Testis (tissue), 3 donors: ENCODE results near the gene FOSB. TPM values are rescaled to one million over a fixed set of nuclear protein-coding genes. Genes with fewer than 3 reads are reported as not detected.

Experiments
- DNase-seq: peaks from one replicate; pipeline ENCODE4 v3.0.0-alpha.2; 2019
- H3K27ac ChIP-seq, 2 donors: fragments of 200-600 bp; sonication (generic); one replicate each; pipeline ENCODE4 v1.5.1; 2019
- H3K27me3 ChIP-seq: fragments of 200-600 bp; sonication (generic); one replicate; pipeline ENCODE4 v1.5.1; 2019
- H3K36me3 ChIP-seq: fragments of 200-600 bp; sonication (generic); one replicate; pipeline ENCODE4 v1.5.1; 2017; ENCODE audit warnings: low read depth; ENCODE audit errors: missing control alignments
- H3K4me1 ChIP-seq: fragments of 200-600 bp; sonication (generic); one replicate; pipeline ENCODE4 v1.5.1; 2019
- H3K4me3 ChIP-seq, 2 donors: fragments of 200-600 bp; sonication (generic); one replicate each; pipeline ENCODE4 v1.5.1; 2017 to 2019
- H3K9me3 ChIP-seq: fragments of 200-600 bp; sonication (generic); one replicate; pipeline ENCODE4 v1.5.1; 2017
- POLR2A ChIP-seq: fragments of 450-650 bp; IDR thresholded peaks from one replicate; pipeline ENCODE4 v1.6.1; 2017; ENCODE audit warnings: antibody characterized with exemption, mild to moderate bottlenecking, moderate library complexity
- WGBS, 2 donors: methylation state at CpG; one replicate each; pipeline ENCODE4 v1.1.5; 2018; 5-methylcytosine and 5-hydroxymethylcytosine counted together
- intact Hi-C: fragments of 100-400 bp; cut with DNase I; formaldehyde crosslinking; loops from one replicate; pipeline ENCODE4 v1.15.1; 2023; ENCODE audit warnings: low total_unique reads
- polyA plus RNA-seq: library from polyadenylated mRNA; stranded (reverse); fragments of 350-450 nt; fragmentation: Illumina TruSeq; extraction: RNeasy Lipid Tissue Mini Kit (QIAGEN cat#74804); gene quantifications from one replicate; pipeline ENCODE4 v1.2.3, GENCODE V29; 2014; ENCODE audit warnings: low read depth, low replicate concordance; ENCODE audit not compliant: insufficient read depth
- total RNA-seq, 2 donors: library from RNA; depleted of rRNA; stranded (reverse); fragments of >200 nt; gene quantifications; one replicate each; pipeline ENCODE4 v1.2.3, GENCODE V29; 2016
- TF ChIP-seq, protein P1 (sequence below), 3 experiments: fragments of 450-650 bp in 2 of 3; fragments of 200-600 bp in 1 of 3; sonication (generic) in 1 of 3; IDR thresholded peaks; one replicate each; pipeline ENCODE4 v1.5.1; 2016 to 2019; ENCODE audit warnings: antibody characterized with exemption in 3 of 3, mild to moderate bottlenecking in 2 of 3, moderate library complexity in 1 of 3

Gene FOSB
- total and polyA plus RNA-seq, 3 donors from 2014 or later, result 1.2 to 22.7 (median 3.9) TPM

DNA sequence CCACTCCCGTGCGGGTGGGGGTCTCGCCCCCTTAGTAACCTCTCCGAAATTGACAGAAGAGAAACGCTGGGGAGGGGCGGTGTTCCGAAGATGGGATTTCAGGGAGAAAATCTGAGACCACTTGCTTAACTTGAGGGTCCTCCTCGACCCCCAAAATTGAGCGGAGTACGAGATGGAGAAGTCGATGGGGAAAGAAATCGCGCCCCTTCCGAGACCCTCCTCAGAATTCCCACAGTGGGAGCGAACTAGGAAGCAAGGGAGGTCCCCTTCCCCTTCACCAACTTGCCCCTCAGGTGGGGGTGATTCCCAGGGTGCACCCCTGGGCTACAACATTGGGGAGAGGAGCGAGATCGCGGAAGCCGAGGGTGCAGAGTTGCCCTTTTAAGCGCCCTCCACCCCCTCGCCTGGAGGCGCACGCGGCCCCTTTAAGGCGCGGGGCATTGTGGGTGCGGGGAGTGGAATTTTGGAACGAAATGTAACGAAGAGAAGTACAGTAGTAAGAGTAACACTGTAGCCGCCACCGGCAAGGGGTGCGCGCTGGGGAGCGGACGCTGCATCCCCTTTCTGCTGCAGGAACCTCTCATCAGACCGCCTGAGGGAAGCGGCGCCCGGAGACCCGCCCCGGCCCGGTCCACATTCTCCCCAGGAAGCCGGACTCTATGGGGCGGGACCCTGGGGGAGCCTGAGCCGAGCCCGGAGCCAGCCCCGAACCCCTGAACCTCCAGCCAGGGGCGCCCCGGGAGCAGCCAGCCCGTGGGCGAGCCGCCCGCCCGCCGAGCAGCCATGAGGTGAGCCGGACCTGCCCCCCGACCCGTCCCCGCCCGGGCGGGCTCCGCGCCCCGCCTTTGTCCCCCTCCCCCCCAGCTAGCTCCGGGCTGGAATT, 39.4 kb downstream of the FOSB start, which contains the start of gene VASP:
TSS of gene VASP (plus strand) at position 491 of the 883 bp plus-strand sequence. CDS start at position 784, 293 bp downstream.
- intact Hi-C loops, result loop anchor here (5.0 kb wide), 1 partner anchor 75 kb away; the partner anchor contains the start of gene OPA3
- Histone ChIP-seq H3K4me3 (peak within 1 kb of the TSS; percentile 86 to 97), H3K36me3 (no peaks in the 10 kb centered on the region), H3K4me1 (peaks cover 19% of the 10 kb centered on the region), H3K9me3 (no peaks in the 10 kb centered on the region), H3K27me3 (no peaks in the 10 kb centered on the region), H3K27ac (peak within 1 kb of the TSS; percentile 79 to 93)
- peak; percentile 95 for DNase-seq
- 0 to 1% methylated on average over 21 to 45 of the region's 65 CpGs for WGBS, 2 donors
- TF ChIP-seq, protein P1, sequence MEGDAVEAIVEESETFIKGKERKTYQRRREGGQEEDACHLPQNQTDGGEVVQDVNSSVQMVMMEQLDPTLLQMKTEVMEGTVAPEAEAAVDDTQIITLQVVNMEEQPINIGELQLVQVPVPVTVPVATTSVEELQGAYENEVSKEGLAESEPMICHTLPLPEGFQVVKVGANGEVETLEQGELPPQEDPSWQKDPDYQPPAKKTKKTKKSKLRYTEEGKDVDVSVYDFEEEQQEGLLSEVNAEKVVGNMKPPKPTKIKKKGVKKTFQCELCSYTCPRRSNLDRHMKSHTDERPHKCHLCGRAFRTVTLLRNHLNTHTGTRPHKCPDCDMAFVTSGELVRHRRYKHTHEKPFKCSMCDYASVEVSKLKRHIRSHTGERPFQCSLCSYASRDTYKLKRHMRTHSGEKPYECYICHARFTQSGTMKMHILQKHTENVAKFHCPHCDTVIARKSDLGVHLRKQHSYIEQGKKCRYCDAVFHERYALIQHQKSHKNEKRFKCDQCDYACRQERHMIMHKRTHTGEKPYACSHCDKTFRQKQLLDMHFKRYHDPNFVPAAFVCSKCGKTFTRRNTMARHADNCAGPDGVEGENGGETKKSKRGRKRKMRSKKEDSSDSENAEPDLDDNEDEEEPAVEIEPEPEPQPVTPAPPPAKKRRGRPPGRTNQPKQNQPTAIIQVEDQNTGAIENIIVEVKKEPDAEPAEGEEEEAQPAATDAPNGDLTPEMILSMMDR (IDR thresholded peaks at IDR 0.05), result peak in 1 of 3 experiments; percentile 19
- TF ChIP-seq POLR2A, result peak; percentile 45

DNA sequence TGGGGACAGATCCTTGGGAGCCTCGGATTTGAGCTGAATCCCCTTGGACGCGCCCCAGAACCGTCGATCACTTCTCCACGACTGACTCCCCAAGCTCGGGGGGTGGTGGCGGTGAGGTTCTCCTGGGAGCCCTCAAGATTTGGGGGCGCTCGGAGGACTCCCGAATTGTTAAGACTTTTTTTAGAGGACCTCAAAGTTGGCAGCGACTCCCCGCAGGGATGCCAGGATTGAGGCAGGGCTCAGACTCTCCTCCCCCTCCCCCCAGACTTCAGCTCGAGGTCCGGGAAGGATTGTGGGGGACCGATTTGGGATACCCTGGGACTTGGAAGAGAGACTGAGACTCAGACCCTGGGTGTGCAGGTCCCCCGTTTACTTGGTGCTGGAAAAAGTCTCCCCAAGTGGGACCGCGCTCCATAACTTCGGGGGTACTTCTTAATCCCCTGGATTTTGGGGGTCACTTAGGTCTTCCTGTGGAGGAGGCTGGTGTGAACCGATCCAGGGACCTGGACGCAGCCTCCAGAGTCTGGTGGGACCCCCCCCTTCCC, 40.1 kb downstream of the FOSB start:
- no peaks in the 10 kb centered on the region for H3K36me3 ChIP-seq
- H3K27me3 ChIP-seq, result no peaks in the 10 kb centered on the region
- H3K4me1 ChIP-seq, result peaks cover 19% of the 10 kb centered on the region
- peak overlapping the region; percentile 79 to 93 for H3K27ac ChIP-seq
- no peaks in the 10 kb centered on the region for H3K9me3 ChIP-seq
- TF ChIP-seq POLR2A, result no peak
- TF ChIP-seq, protein P1 (IDR thresholded peaks at IDR 0.05), result no peak
- H3K4me3 ChIP-seq, result peak overlapping the region; percentile 86 to 97
- WGBS, 2 donors, result 0 to 2% methylated on average over 13 to 22 of the region's 22 CpGs
- no peak for DNase-seq
- intact Hi-C loops, result loop anchor here (5.0 kb wide), 1 partner anchor 74 kb away; the partner anchor contains the start of gene OPA3

DNA sequence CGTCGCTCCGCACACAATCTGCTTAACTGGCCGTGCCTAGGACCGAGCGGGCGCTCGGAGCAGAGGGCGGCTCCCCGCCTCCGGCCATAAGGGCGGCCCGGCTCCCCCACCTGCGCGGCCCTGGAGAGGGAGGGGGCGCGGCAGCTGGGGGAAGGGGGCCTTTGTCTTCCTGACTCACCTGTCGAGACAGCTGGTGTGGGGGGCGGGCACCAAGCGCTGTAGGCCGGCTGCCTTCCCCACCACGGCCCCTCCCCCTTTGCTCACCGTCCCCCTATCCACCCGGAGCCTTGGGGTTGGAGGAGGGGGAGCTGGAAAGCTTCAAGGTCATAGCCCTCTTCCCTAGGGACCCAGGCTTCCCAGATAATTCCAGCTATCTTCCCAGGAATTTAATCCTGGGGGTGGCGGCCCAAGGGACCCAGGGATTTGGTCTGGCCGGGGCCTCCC, 40.6 kb downstream of the FOSB start:
- intact Hi-C loops, result loop anchor here (5.0 kb wide), 1 partner anchor 74 kb away; the partner anchor contains the start of gene OPA3
- TF ChIP-seq, protein P1 (IDR thresholded peaks at IDR 0.05), result no peak
- TF ChIP-seq POLR2A, result no peak

DNA sequence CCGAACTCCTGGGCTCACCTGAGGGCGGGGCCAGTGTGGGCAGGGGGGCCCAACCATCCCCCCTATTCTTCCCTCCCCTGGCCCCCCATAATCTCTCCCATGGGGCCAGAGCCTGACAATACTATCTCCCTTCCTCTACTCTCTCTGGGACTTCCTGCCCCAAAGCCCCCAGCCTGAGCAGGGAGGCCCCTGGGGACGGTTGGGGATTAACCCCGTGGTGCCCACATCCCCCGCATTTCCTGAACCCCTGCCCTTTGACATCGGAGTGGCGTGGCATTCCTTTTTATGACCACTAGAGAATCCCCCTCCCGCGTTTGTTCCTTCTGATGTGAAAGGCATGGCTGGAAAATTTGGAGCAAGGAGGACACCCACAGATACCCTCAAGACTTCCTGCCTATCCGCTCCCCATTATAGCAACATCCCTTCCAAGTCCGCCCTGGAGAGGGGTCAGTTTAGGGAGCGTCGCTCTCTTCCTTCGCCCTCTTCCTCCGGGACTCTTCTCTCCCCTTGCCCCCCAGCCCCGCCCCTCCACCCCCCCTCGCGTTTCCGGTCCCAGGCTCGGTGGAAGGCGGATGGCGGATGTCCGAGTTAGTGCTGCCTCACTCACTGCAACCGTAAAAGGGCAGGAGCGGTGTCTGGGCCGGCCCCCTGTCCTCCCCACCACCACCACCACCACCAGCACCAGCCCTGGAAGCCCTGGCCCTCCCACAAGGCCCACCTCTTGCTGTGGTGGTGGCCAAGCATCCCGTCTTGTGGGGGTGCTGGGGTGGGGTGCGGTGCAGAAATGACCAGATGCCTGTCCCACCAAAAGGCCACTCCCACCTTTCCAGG, 41.3 kb downstream of the FOSB start:
- TF ChIP-seq, protein P1 (IDR thresholded peaks at IDR 0.05), result peak in 1 of 3 experiments; percentile 28
- no peak for TF ChIP-seq POLR2A
- intact Hi-C loops, result loop anchor here (5.0 kb wide), 1 partner anchor 73 kb away; the partner anchor contains the start of gene OPA3

More for the DNA sequence above, 40.6 kb downstream of the FOSB start:
- Histone ChIP-seq H3K27me3 (no peaks in the 10 kb centered on the region), H3K27ac (peak overlapping the region; percentile 79 to 93), H3K4me1 (peaks cover 21% of the 10 kb centered on the region), H3K9me3 (no peaks in the 10 kb centered on the region), H3K4me3 (peak overlapping the region; percentile 86 to 97), H3K36me3 (no peaks in the 10 kb centered on the region)
- WGBS, 2 donors, result 0 to 2% methylated on average over 4 to 23 of the region's 26 CpGs
- no peak for DNase-seq

More for the DNA sequence above, 41.3 kb downstream of the FOSB start:
- peak; percentile 73 for DNase-seq
- Histone ChIP-seq H3K27me3 (no peaks in the 10 kb centered on the region), H3K36me3 (no peaks in the 10 kb centered on the region), H3K4me3 (peak overlapping the region; percentile 86 to 97), H3K27ac (peak overlapping the region; percentile 79 to 93), H3K4me1 (peaks cover 27% of the 10 kb centered on the region), H3K9me3 (no peaks in the 10 kb centered on the region)
- 0 to 2% methylated on average over 27 to 28 of the region's 28 CpGs for WGBS, 2 donors
